Measurements from ENCODE around the gene PTCRA. TPM values are rescaled to one million over a fixed set of nuclear protein-coding genes. Genes with fewer than 3 reads are reported as not detected.

Gene PTCRA
- total and polyA plus RNA-seq, 2 donors (not counting 3 experiments of a cell fraction or from before 2014, with no cell fraction given), result not detected

- H3K27ac ChIP-seq (ENCODE audit: insufficient read depth, low read depth, low read length), result no peak overlapping the region
- dilution Hi-C loops (cut with MboI; ENCODE audit: extremely low pct_ligation_motif_present, low sequenced_read_pairs), result no loop called here
These were observed 8.5 kb upstream of the PTCRA start for GRCh38 chr6:42907336-42907735.

More at GRCh38 chr6:42907336-42907735, 8.5 kb upstream of the PTCRA start:
- no peak for DNase-seq (ENCODE audit: low read depth, low spot score)
- no peaks in the 10 kb centered on the region for H3K9me1 ChIP-seq (replicated peaks; ENCODE audit: control insufficient read depth, extremely low read depth, insufficient read depth, low read length)
- no peaks in the 10 kb centered on the region for H3K9me3 ChIP-seq (replicated peaks; ENCODE audit: control insufficient read depth, insufficient read depth, low read length)
- TF ChIP-seq GATA2 (IDR thresholded peaks at IDR 0.05; ENCODE audit: insufficient read depth, insufficient read length, low read depth, low read length), result no peak
- no peak for TF ChIP-seq MAX (IDR thresholded peaks at IDR 0.05; ENCODE audit: insufficient read depth, insufficient read length)
- no peak for TF ChIP-seq POLR2A (IDR thresholded peaks at IDR 0.05; ENCODE audit: low read depth, low read length)
- TF ChIP-seq CTCF (IDR thresholded peaks at IDR 0.05; ENCODE audit: extremely low read depth in 1 of 2, insufficient read depth in 1 of 2, low read depth in 1 of 2, low read length in 2 of 2), result no peak
- no peak for TF ChIP-seq FOS (IDR thresholded peaks at IDR 0.05; ENCODE audit: borderline replicate concordance, insufficient read depth, low read length)
- no peak for TF ChIP-seq MYC (IDR thresholded peaks at IDR 0.05; ENCODE audit: low read depth, low read length)
- H3K4me3 ChIP-seq (replicated peaks in 1 of 3; ENCODE audit: insufficient read depth in 1 of 3, low read depth in 1 of 3, low read length in 3 of 3), result no peak overlapping the region
- ChIA-PET CTCF (interaction anchor here (0.7 to 3.3 kb wide), 2 partner anchors 223 to 236 kb away, joined by 3 to 10 read pairs; no protein-coding TSS in a partner anchor), POLR2A (no interaction called here)
- no TSS peak for BruUV-seq (replicated peaks)
- H3K36me3 ChIP-seq (ENCODE audit: control insufficient read depth in 2 of 2, extremely low read depth in 1 of 2, insufficient read depth in 2 of 2, low read length in 2 of 2), result no peaks in the 10 kb centered on the region
- intact Hi-C loops (cut with micrococcal nuclease), result loop anchor here (10.0 kb wide), 1 partner anchor 597 kb away; no protein-coding TSS in a partner anchor
- H4K20me1 ChIP-seq (replicated peaks; ENCODE audit: control insufficient read depth, extremely low read depth, insufficient read depth, low read length), result no peaks in the 10 kb centered on the region
- H3K4me2 ChIP-seq (ENCODE audit: insufficient read depth, low read length), result no peak overlapping the region
- no peaks in the 10 kb centered on the region for H3K79me2 ChIP-seq (ENCODE audit: control insufficient read depth, insufficient read depth, low read length)
- H3K27me3 ChIP-seq (ENCODE audit: control insufficient read depth in 2 of 2, insufficient read depth in 2 of 2, low read length in 2 of 2), result peaks cover 2 to 3% of the 10 kb centered on the region in 2 experiments
- FAIRE-seq, result no peak
- no peak overlapping the region for H3K9ac ChIP-seq (replicated peaks; ENCODE audit: extremely low read depth, insufficient read depth, low read length)
- no peak overlapping the region for H2AFZ ChIP-seq (ENCODE audit: low read depth, low read length)
- no peaks in the 10 kb centered on the region for H3K4me1 ChIP-seq (ENCODE audit: control insufficient read depth, extremely low read depth, insufficient read depth, low read length)

Measured in endothelial cell of umbilical vein (primary cell).